ENCODE data around the gene PCSK5.

DNA sequence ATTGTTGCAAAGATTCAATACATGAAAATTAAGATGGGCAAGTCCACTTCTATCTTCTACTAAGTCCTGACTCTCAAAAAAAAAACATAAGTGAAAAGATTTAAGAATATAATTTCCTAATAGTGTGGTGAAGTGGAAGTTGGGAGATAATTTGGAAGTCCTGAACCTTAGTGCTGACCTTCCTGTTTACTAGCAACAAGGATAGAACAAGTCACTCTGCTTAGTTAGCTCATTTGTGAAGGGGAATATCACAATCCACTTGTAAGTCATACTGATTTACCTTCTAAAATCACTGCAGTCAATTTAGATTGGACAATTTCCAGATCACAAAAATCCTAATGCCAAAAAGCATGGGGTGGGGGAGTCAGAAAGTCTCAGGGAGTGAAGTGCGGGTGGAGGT, 43.4 kb upstream of the PCSK5 start:
- TF ChIP-seq, protein P1, sequence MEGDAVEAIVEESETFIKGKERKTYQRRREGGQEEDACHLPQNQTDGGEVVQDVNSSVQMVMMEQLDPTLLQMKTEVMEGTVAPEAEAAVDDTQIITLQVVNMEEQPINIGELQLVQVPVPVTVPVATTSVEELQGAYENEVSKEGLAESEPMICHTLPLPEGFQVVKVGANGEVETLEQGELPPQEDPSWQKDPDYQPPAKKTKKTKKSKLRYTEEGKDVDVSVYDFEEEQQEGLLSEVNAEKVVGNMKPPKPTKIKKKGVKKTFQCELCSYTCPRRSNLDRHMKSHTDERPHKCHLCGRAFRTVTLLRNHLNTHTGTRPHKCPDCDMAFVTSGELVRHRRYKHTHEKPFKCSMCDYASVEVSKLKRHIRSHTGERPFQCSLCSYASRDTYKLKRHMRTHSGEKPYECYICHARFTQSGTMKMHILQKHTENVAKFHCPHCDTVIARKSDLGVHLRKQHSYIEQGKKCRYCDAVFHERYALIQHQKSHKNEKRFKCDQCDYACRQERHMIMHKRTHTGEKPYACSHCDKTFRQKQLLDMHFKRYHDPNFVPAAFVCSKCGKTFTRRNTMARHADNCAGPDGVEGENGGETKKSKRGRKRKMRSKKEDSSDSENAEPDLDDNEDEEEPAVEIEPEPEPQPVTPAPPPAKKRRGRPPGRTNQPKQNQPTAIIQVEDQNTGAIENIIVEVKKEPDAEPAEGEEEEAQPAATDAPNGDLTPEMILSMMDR (IDR thresholded peaks at IDR 0.05) = no peak
- no peak for TF ChIP-seq POLR2A (IDR thresholded peaks at IDR 0.05)
